Fibroblast of lung (primary cell): ENCODE results near the gene RIT2.

Experiments
- EZH2 ChIP-seq: IDR thresholded peaks from 2 replicates; pipeline ENCODE4 v1.5.1; 2012; ENCODE audit warnings: low read length, control low read depth, mild to moderate bottlenecking; ENCODE audit errors: missing control alignments
- TF ChIP-seq, protein P1 (sequence below), 2 donors: IDR thresholded peaks in 1 of 2; conservative IDR thresholded peaks in 1 of 2; 1 replicate in 1 of 2; 2 replicates in 1 of 2; pipeline ENCODE4 v1.5.1; 2011 to 2012; ENCODE audit warnings: low read length in 2 of 2, control low read depth in 1 of 2, inconsistent platforms in 1 of 2, low read depth in 1 of 2, mild to moderate bottlenecking in 1 of 2

DNA sequence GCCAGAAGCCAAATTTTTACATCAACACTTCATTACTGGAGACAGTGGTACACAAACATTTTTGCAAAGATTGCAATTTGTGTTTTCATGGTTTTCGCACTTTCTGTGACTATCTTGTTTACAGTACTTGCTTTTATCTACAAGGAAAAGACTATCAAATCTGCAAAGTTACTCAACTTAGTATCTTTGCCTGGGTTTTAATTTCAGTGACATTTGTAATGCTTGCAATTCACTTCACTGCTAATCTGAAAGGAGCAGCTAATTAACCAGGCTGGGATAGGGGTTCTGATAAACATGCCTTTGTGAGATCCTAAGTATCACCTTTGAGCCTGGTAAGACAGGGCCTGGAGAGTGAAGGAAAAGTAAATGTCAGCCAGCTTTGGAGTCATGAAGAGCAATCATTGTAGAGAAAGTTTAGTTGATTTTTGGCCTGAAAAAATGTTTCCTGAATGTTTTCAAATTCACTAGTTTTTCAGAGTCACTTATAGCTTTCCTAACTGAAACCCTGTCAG is 194.2 kb downstream of the RIT2 start:
- TF ChIP-seq, protein P1, sequence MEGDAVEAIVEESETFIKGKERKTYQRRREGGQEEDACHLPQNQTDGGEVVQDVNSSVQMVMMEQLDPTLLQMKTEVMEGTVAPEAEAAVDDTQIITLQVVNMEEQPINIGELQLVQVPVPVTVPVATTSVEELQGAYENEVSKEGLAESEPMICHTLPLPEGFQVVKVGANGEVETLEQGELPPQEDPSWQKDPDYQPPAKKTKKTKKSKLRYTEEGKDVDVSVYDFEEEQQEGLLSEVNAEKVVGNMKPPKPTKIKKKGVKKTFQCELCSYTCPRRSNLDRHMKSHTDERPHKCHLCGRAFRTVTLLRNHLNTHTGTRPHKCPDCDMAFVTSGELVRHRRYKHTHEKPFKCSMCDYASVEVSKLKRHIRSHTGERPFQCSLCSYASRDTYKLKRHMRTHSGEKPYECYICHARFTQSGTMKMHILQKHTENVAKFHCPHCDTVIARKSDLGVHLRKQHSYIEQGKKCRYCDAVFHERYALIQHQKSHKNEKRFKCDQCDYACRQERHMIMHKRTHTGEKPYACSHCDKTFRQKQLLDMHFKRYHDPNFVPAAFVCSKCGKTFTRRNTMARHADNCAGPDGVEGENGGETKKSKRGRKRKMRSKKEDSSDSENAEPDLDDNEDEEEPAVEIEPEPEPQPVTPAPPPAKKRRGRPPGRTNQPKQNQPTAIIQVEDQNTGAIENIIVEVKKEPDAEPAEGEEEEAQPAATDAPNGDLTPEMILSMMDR (conservative IDR thresholded peaks at IDR 0.05 in 1 of 2, IDR thresholded peaks at IDR 0.05 in 1 of 2; ENCODE audit: low read depth in 1 of 2, low read length in 2 of 2): no peak
- TF ChIP-seq EZH2: no peak
